GM19455 (cell line): ENCODE measurements around the gene ENOX1.
A peak's percentile ranks its signal among the peaks of the same experiment; 100 is the strongest.
"Not testable (repeated sequence)": the region's sequence is repeated elsewhere in the genome, so short reads cannot be mapped to it uniquely, and the experiment has no call there.

Source experiments
- ATAC-seq: cut with Tn5 transposase; IDR thresholded peaks from one replicate; pipeline ENCODE4 v1.9.1; 2021; ENCODE audit not compliant: unreplicated experiment

Gene ENOX1

DNA sequence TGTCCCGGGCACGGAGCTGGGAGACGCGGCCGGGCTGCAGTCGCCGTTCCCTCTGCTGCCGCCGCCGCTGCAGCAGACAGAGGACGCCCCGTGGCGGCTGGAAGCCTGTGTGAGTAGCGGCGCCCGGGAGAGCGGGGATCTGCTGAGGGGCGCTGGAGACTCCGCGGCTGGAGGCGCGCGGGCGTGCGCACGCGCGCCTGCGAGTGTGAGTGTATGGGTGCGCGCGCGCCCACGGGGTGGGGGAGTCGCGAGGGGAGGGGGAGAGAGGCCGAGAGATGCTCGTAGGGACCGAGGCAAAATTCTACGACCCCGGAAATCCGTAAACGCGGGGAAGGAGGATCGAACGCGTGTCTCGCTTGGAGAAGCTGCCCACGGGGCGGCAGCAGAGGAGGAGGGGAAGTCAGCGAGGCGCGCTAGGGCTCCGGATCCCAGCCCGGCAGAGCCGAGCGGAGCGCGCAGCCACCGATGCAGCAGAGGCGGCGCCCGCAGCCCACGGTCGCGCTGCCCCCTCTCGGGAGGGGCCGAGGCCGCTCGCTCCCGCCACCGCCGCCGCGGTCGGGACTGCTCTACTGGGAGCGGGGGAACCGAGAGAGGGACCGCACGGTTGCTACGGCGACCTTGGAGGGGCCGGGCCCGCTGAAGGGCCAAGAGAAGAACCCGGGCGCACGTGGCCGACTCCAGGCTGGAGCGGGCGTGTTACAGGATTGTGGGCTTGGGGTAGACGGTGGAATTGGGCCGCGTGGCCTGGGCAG, at the start of gene ENOX1:
Gene ENOX1 (minus strand): TSS at position 207 of the 752 bp plus-strand sequence.
- ATAC-seq, result peak; percentile 50

DNA sequence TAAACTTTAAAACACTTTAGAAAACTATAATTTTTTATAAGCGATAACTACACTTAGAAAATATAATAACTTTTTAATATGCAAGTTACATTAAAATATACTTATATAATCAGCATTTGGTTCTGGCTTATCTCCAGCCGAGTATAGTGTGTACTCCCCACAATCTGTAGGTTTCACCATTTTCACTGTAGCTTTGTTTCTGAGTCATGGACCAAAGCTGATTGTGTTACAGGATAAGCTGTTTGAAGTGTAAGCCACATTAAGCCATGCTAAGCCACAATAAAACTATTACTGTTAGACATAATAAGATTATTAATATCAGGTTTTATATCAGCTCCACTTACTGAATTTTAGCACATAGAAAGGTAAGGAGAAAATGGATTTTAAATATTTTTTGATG, 48.9 kb upstream of the ENOX1 start:
- ATAC-seq, result no peak

DNA sequence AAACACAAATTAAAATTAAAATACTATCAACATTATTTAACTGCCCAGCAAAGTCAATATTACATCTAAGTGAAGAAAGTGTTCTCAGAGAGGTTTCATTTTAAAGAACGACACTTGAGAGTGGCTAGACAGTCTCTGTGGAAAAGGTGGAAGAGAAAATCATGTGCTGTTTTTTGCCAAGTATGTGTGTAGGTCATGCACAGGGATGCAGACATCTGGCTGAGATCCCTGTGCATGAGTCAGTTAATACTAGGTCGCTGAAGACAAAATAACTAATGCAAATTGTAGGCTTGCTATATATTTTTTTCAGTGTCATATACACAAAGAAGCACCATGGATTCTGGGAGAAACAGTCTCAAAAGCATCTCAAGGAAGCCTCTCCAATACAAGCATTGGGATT, 44.3 kb upstream of the ENOX1 start:
- no peak for ATAC-seq

DNA sequence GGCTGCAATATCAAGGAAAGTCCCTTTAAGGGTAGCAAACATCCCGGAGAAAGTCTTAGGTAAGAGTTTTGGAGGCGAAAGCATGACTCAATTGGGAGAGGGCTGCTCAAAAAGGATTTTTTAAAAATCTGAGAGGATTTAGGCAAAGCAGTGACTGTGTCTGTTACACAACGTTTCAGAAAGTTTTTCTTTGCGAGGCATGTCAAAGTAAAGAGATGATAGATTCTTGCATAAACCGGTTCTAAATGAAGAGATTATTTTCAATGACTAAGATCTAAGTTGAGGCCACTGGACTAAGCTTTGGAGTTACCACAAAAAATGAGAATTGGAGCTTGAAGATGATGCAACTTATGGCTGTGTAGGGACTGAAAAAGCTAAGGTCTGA, 43.7 kb upstream of the ENOX1 start:
- ATAC-seq, result no peak

DNA sequence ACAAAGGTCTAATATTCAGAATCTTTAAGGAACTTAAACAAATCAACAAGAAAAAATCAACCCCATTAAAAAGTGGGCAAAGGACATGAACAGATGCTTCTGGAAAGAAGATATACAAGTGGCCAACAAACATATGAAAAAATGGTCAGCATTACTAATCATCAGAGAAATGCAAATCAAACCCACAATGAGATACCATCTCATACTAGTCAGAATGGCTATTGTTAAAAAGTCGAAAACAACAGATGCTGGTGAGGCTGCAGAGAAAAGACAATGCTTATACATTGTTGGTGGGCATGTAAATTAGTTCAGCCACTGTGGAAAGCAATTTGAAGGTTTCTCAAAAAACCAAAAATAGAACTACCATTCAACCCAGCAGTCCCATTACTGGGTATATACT, 37.9 kb upstream of the ENOX1 start:
- ATAC-seq, result not testable (repeated sequence)

DNA sequence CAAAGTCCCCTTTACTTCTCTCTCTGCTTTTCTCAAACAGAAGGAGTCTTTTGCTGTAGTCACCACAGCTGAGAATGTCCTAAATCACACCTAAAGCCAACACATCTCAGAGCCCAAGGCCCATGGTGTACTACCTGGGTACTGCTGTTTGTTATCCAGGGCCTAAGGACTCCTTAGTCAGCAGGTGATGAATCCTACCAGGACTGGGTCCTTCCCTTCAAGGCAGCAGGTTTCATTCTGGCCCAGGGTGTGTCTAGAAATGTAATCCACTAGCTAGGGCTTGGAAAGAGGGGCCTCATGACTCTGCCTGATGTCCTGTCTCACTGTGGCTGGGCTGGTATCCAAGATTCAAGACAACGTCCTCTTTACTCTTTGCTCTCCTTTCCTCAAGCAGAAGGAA, 36.2 kb upstream of the ENOX1 start:
- no peak for ATAC-seq

DNA sequence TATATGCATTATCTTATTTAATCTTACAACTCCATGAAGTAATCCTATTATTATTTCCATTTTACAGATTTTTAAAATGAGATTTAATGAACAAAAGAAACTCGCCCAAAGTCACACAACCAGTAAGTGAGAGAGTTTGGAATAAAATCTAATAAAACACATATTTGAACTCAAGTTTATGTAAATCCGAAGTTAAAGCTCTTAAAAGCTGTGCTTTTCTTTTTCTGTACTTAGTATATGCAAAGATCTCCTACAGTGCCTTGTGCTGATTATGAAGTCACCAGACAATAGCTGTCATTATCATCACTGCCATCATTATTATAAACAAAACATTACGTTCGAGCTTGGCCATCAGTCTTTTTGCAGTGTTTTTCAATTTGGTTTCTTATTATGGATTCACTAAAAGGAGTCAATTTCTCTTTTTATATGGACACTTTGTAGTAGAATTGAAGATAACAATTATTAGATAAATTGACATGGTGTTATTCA, 29.7 kb upstream of the ENOX1 start:
- no peak for ATAC-seq

DNA sequence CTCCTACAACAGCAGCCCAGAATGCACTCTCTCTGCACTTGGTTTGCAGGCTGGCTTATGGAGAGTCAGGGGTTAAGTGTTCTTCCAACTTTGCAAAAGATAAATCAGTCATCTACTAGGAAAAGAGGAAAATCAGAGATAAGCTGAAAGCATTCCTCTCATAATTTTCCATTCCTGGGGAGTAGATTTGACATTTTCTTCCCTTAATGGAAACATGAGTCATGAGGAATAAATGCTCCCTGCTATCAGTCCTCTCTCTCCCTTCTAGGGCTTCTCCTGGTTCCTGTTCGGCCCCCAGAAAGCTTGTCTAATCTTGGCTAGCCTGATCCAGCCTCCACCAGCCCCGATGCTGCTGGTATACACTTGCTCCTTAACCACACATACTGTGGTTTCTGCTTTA, 28.4 kb upstream of the ENOX1 start:
- ATAC-seq, result no peak

DNA sequence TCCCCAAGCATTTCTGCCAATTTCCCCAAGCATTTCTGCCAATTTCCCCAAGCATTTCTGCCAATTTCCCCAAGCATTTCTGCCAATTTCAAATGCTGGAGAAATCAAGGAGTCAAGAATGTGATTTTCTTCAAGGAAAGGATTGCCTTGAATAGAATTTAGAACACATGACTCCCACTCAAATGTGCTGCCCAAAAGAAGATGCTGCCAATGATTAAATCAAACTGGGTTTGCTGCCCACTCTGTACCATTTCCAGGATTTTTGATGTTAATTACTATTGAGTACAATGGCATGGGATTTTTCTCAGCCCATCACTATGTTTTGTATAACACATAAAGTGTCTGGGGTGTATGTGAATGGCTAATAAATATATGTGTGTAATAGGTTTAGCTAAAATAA, 21.9 kb upstream of the ENOX1 start:
- ATAC-seq, result no peak

DNA sequence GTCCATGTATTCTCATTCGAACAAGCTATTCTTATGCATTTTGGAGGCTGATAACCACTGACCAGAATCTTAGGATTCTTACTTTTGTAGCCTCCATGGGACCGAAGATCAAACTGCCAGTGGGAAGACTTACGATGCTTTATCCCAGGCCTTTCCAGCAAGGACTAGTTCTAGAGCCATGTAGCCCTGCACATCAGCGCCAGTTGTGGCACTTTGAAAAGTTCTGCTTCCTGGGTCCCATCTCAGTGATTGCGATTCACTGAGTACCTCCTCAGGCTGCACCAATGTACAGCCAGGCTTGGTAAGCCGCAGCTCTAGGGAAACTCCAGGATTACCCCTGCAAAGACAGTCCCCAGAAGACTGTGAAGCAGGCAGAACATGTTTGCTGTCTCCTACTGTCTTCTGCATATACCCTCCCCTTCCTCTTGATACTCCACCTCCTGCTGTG, 18.9 kb upstream of the ENOX1 start:
- no peak for ATAC-seq

DNA sequence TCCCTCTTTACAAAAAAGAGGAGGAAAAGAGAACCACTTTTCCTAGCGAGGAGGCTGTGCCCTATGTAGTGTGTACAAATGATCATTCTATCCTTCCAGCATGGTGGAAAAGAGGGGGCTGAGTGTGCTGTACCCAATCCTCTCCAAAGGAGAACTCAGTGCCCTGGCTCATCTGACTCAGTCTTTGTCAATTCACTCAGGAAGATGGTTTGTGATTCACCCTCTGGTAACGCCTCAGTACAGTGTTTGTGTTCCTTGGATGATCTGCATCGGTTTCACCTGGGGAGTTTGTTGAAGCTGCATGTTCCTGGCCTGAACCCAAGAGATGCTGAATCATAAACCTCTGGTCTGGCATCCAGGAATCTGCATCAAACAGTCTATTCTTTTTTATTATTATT, 18.3 kb upstream of the ENOX1 start:
- no peak for ATAC-seq

DNA sequence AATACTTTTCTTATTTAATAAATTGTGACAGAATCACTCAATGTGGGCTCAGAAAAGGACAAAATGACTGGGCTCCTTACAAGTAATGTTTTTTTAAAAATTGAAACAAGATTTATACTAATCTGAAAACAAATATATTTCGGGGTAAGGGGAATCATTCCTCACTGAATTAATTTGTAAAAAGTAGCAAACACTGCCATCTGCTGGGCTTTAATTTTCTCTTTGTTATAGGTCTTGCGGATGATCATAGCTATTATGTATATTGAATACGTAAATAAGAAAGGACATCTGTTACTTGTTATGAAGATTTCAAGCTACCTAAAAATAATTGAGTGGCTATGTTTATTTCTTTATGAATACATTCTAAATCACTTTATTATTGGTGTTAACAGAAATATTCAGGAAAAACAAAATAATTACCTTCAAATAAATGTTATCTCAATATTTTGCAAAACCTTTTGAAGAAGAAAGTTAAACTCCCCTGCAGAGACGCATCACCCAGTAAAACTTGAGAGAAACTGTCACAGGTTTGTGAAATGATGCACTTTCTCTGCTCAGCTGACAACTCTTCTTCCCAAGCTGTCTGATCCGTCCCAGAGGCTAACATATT, 17.8 kb upstream of the ENOX1 start:
- no peak for ATAC-seq

DNA sequence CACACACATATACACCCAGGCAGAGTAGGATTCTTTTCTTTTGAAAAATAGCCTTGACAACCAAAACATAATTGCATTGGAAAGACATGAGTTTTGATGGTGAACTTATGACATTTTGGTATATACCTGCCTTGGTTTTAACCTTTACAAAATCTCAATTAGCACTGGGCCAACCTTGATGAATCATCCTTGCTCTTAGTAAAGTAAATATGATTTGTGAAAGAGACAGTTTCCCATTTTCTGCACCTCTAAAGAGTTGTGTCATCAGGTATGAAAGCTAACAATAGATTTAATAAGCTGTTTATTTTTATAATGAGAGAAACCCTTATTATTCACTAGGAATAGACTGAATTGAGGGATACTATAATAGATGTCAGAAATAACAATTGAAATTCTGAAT, 15.7 kb upstream of the ENOX1 start:
- no peak for ATAC-seq

DNA sequence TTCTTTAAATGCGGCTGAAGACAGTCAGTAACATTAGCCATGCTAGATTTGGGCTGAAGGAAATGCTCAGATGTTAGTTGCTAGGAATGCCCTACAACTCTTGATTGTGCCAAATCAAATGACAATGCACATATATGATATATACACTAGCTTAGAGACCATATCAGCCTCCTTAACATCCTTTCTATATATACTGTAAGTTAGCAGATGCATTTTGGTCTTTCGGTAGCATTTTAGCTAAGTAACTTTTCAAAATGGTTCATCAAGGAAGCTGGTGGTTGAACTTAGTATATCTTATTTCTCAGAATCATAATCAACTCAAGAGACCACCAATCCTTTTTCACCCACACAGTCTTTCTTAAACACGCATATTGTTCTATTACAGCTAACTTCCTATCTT, 14.1 kb upstream of the ENOX1 start:
- ATAC-seq, result no peak

DNA sequence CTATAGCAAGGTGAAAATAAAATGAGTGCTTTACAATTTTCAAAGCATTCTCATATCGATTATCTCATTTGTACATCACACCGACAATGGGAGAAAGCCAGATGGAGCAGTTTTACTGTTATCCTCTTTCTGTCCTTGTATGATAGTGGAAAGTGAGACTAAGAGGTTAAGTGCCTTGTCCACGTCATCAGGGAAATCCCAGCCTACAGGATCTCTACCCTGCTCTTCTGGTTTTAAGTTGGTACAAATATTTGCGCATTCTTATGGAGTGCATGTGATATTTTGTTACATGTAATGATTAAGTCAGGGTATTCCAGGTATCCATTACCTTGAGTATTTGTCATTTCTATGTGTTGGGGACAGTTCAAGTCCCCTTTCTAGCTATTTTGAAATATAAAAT, 12.4 kb upstream of the ENOX1 start:
- no peak for ATAC-seq

DNA sequence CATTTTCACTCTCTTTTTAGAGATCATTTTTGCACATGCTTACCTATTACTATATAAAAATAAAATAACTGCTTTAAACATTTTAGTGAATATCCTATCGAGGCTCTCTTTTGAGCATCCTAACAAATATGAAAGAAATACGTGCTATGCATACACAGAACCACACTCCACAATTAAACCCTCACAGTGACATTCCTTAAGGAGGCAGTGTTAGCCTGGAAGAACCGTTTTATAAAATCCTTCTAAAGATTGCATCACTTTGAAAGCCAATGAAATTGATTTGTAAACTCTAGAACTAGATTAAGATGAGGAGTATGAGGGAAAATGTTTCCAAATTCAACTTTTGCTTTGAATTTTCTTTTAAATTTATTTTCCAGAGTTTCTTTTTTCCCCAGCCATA, 11.1 kb upstream of the ENOX1 start:
- ATAC-seq, result no peak

DNA sequence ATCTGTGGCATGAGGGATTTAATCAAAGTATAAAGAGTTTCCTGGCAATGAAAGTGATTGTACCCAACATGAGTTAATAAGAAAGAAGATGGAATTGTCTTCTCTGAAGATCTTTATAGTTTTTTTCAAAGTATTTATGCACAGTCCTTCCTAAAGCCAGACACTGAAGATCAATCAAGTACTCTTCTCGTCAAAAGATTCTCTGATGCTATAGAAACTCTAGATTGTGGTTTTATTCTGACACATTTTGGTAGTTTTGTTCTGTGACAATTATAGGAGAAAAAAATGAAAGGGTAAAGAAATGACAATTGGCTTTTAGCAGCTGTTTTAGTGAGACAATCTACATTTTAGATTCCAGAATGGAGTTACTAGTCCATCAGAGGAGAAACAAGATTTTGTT, 10.4 kb upstream of the ENOX1 start:
- ATAC-seq, result no peak

DNA sequence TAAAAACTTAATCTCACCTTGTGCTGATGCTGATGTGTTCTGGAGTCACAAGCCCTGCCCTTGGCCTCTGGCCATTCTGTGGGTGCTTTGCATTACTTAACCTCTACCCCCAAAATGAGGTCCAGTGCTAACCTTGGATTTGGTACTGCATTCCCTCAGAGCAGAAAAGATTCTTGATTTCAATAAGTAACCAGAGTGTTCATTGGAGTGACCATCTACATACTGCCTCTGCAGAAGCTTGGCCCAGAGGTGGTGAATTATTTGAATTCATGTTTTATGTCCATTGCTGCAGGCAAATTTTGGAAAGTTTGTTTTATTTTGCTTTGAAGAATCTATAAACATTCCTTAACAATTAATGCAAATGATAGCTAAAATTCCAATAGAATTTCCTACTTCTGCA, 7.6 kb upstream of the ENOX1 start:
- no peak for ATAC-seq

DNA sequence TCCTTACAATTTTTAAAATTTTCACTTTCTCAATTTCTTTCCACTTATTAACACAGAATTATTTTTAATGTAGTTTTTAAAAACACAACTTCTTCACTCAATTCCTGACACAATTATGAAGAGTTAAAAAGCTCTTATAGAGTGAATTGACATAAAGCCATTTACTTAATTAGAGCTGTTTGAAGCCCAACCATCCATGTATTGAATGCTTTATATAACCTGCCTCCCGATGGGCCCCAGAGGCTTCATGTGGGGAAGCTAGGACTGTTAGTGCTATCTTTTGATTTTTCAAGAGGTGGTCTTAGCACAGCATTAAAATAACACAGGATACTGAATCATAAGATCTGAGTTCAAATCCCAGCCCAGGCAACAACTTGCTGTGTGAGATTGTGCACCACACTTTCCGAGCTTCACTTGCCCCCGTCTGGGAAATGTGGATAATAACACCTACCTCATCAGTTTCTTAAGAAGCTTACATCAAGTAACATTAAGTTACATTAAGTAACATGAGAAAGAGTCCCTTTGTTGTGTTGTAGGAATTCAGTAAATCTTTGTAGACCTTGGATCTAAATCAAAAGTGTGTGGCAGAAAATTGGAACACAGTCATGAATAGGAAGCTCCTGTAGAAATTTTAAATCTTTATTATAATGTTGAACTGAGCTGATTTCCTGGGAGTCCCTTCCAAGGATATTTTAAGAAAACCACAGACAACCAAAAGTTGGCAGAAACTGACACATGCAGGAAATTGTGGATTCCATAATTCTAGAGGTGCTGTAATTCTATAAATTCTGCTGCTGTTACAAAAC, 5.5 kb upstream of the ENOX1 start:
- no peak for ATAC-seq

DNA sequence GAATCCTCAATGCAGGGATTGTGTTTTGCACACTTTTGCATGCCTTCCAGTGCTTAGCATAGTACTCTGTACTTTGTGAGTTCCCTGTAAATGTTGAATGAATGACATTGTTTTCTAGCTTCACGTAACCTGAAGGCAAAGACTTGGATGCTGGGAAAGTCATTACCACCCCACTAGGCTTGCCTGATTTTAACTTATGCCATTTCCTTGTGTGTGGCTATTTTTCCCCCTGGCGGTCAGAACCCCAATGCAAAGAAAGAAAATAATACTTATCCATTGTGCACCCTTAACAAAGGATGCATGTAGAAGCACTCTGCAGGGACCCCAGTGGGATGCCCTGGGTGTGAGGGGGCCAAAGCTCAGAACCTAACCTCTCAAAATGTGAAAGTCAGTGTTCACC, 1.2 kb upstream of the ENOX1 start:
- ATAC-seq, result no peak

DNA sequence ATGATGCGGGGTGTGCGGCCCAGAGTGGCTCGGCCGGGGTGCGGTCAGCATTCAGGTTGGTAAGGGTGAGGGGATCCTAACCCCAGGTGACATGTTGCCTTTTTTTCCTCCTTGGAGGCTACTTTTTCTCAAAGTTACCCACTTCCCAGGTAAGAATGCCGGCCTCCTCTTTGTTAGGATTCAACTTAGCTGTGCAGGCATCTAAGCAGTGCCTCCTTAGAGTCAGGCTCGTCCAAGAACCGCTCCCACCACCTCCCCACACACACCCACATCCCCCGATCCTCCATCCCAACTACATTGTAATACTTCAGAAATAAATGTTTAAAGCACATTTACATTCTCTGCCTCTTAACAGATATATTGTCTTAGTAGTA, 733 bp upstream of the ENOX1 start:
- ATAC-seq, result no peak

DNA sequence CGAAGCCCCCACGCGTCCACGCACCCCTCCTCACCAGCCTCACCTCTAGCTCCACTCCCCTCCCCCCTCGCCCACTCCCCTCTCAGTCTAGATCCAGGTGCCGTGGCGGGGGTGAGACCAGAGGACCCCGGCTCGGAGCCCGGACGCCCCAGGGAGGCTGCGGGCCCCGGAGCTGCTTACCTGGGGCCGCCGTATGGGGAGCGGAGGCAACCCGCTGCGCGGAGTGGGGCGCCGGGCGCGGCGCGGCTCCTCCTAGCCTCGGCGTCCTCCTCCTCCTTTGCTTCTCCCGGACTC, 353 bp downstream of the ENOX1 start:
- peak; percentile 36 for ATAC-seq
